ENCODE results near the gene CLIP4. TPM values are rescaled to one million over a fixed set of nuclear protein-coding genes. Genes with fewer than 3 reads are reported as not detected.

CLIP4 gene
- total RNA-seq, 1 donor from 2014 or later, result 53.5 TPM

GRCh38 chr2:29071032-29071975, 43.9 kb upstream of the CLIP4 start:
- Histone ChIP-seq H3K36me3 (ENCODE audit: control insufficient read depth, insufficient read depth, low read length) (no peaks in the 10 kb centered on the region), H3K27me3 (ENCODE audit: control insufficient read depth, insufficient read depth, low read length) (peaks cover 2% of the 10 kb centered on the region), H3K4me3 (ENCODE audit: low read depth, low read length) (no peak overlapping the region)
- no peak for DNase-seq (ENCODE audit: low read depth)
- no peak for TF ChIP-seq CTCF (IDR thresholded peaks at IDR 0.05; ENCODE audit: insufficient read depth, low read length, poor library complexity, severe bottlenecking)

DNA sequence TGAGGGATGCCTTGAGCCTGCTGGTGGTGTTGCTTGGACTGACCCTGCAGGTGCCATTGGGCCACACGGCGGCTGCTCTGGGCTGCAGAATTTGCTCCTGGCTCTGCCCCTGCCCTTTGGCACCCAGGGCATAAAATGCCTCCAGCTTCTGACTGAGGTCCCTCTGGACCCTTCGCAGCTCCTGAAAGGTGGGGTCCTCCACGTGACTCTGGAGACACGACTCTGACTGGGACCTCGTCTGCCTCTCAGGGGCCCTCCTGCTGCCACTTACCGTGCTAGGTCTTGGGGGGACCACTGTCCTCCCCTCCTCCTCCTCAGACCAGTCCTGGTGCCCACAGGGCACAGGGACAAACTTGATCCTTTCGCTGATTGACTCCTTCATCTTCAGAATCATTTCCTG, 43.0 kb upstream of the CLIP4 start:
- no peaks in the 10 kb centered on the region for H3K36me3 ChIP-seq (ENCODE audit: control insufficient read depth, insufficient read depth, low read length)
- no peak for TF ChIP-seq CTCF (IDR thresholded peaks at IDR 0.05; ENCODE audit: insufficient read depth, low read length, poor library complexity, severe bottlenecking)

GRCh38 chr2:29072971-29073725, 42.1 kb upstream of the CLIP4 start:
- H3K36me3 ChIP-seq (ENCODE audit: control insufficient read depth, insufficient read depth, low read length), result no peaks in the 10 kb centered on the region
- no peak overlapping the region for H3K4me3 ChIP-seq (ENCODE audit: low read depth, low read length)
- DNase-seq (ENCODE audit: low read depth), result no peak
- TF ChIP-seq CTCF (IDR thresholded peaks at IDR 0.05; ENCODE audit: insufficient read depth, low read length, poor library complexity, severe bottlenecking), result no peak
- peaks cover 2% of the 10 kb centered on the region for H3K27me3 ChIP-seq (ENCODE audit: control insufficient read depth, insufficient read depth, low read length)

More for the DNA sequence above, 43.0 kb upstream of the CLIP4 start:
- DNase-seq (ENCODE audit: low read depth), result no peak
- no peak overlapping the region for H3K4me3 ChIP-seq (ENCODE audit: low read depth, low read length)
- peaks cover 2% of the 10 kb centered on the region for H3K27me3 ChIP-seq (ENCODE audit: control insufficient read depth, insufficient read depth, low read length)

DNA sequence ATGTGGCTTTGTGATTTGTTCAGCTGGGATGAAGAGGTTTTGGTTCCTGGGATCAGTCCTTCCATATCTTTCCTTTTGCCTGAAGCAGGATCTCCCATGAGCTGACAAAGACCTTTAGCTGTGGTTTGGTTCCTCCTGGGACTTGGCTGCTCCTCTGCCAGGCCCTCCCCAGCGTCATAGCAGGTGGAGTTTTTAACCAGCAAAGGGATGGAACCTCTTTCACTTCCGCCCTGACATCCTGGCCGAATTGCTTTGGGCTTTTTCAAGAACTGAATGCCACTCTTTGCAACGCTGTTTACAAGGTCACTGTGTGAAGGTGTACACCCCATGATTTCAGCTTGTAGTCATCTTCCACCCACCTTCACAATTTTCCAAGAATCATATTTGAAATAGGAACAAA, 41.3 kb upstream of the CLIP4 start:
- H3K27me3 ChIP-seq (ENCODE audit: control insufficient read depth, insufficient read depth, low read length), result peaks cover 2% of the 10 kb centered on the region
- DNase-seq (ENCODE audit: low read depth), result no peak
- TF ChIP-seq CTCF (IDR thresholded peaks at IDR 0.05; ENCODE audit: insufficient read depth, low read length, poor library complexity, severe bottlenecking), result no peak
- no peak overlapping the region for H3K4me3 ChIP-seq (ENCODE audit: low read depth, low read length)
- no peaks in the 10 kb centered on the region for H3K36me3 ChIP-seq (ENCODE audit: control insufficient read depth, insufficient read depth, low read length)

DNA sequence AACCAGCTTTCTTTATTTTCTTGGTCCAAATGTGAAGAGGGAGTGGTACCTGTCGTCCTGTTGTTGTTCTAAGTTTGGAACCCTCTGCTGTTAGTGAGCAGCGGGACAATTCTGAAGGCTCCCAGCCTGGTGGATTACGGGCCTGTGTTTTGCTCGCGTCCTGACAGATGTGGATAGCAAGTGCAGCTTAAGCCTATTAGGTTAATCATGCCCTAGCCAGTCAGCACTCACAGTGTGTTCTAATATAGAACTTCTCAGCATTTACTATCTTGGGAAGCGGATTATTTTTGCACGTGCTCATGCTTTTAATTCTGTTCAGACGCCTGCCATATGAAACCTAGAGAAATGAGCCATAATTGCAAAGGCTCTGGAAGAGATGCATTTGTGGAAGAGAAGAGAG, 40.8 kb upstream of the CLIP4 start, which contains the start of gene PCARE:
Gene PCARE (minus strand): TSS at position 113 of the 400 bp plus-strand sequence. CDS start 262 bp downstream, outside the sequence.
- Histone ChIP-seq H3K4me3 (ENCODE audit: low read depth, low read length) (no peak within 1 kb of the TSS), H3K36me3 (ENCODE audit: control insufficient read depth, insufficient read depth, low read length) (no peaks in the 10 kb centered on the region), H3K27me3 (ENCODE audit: control insufficient read depth, insufficient read depth, low read length) (peaks cover 2% of the 10 kb centered on the region)
- TF ChIP-seq CTCF (IDR thresholded peaks at IDR 0.05; ENCODE audit: insufficient read depth, low read length, poor library complexity, severe bottlenecking), result no peak
- no peak for DNase-seq (ENCODE audit: low read depth)

Data from kidney epithelial cell (primary cell).